GM12865 (cell line): ENCODE measurements around the gene CLCN6.

ENCODE experiments used
- DNase-seq: peaks from one replicate; pipeline ENCODE4 v3.0.0; 2010; ENCODE audit warnings: low read depth
- H3K4me3 ChIP-seq: 2 replicates; pipeline ENCODE4 v1.5.1; 2011; ENCODE audit warnings: mild to moderate bottlenecking, low read depth, low read length, control low read depth
- TF ChIP-seq, protein P1 (sequence below): IDR thresholded peaks from 2 replicates; pipeline ENCODE4 v1.5.1; 2011; ENCODE audit warnings: low read length, control low read depth, low read depth, inconsistent platforms; ENCODE audit not compliant: insufficient read depth; ENCODE audit errors: missing control alignments

Gene CLCN6

DNA sequence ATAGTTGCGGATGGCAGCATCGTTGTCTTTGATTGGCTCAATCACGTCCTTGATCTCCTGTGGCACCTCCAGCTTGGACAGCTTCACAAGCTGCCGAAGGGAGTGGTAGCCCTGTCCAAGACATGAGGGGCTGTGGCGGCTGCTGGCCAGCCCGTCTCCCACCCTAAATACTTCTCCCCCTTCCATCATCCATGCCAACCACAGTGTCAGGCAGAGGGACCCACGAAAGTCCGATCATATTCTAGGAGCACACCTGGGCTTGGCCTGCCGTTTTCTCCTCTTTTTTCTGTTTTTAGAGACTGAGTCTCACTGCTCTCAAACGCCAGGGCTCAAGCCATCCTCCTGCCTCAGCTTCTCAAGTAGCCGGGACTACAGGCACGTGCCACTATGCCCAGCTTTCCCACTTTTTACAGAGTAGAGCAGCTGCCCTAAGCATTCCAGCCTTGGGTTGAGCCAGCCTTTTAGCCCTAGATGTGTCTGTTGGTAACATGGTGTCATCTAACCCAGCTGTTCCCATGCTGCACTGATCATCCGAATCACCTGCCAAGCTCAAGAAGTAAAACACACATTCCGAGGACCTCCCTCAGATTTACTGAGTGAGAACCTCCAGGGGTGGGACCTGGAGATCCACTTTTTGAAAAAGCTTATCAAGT is 10.6 kb upstream of the CLCN6 start:
- no peak overlapping the region for H3K4me3 ChIP-seq
- TF ChIP-seq, protein P1, sequence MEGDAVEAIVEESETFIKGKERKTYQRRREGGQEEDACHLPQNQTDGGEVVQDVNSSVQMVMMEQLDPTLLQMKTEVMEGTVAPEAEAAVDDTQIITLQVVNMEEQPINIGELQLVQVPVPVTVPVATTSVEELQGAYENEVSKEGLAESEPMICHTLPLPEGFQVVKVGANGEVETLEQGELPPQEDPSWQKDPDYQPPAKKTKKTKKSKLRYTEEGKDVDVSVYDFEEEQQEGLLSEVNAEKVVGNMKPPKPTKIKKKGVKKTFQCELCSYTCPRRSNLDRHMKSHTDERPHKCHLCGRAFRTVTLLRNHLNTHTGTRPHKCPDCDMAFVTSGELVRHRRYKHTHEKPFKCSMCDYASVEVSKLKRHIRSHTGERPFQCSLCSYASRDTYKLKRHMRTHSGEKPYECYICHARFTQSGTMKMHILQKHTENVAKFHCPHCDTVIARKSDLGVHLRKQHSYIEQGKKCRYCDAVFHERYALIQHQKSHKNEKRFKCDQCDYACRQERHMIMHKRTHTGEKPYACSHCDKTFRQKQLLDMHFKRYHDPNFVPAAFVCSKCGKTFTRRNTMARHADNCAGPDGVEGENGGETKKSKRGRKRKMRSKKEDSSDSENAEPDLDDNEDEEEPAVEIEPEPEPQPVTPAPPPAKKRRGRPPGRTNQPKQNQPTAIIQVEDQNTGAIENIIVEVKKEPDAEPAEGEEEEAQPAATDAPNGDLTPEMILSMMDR = no peak
- DNase-seq = no peak

DNA sequence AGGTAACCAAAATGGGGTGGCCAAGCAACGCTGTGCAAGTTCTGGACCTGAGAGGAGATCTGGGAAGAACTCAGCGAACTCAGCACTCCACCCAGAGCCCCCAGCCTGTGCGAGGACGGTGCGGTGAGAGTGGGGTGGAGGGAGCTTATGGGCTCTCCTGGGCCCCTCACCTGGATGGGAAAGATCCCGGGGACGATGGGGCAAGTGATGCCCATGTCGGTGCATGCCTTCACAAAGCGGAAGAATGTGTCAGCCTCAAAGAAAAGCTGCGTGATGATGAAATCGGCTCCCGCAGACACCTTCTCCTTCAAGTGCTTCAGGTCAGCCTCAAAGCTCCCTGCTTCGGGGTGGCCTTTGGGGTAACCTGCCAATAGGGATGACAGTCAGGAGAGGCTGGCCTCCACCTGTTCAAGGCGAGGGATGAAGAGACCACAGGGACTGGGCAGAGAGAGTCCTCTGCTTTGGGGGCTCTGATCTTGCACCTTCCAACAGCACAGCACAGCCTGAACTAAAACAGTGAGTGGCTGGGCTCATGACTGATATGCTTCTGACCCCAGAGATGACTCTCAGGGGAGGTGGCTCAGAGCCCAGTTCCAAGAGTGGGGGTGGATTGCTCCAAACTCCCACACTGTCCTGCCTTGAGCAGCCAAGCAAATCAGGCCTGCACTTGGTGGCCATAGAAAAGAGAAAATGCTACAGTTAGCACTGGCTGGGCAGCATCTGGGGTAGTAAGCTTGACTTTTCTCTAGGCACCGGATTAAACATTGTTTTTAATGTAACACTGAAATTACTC is 9.8 kb upstream of the CLCN6 start:
- no peak for DNase-seq
- no peak overlapping the region for H3K4me3 ChIP-seq
- TF ChIP-seq, protein P1 = no peak

DNA sequence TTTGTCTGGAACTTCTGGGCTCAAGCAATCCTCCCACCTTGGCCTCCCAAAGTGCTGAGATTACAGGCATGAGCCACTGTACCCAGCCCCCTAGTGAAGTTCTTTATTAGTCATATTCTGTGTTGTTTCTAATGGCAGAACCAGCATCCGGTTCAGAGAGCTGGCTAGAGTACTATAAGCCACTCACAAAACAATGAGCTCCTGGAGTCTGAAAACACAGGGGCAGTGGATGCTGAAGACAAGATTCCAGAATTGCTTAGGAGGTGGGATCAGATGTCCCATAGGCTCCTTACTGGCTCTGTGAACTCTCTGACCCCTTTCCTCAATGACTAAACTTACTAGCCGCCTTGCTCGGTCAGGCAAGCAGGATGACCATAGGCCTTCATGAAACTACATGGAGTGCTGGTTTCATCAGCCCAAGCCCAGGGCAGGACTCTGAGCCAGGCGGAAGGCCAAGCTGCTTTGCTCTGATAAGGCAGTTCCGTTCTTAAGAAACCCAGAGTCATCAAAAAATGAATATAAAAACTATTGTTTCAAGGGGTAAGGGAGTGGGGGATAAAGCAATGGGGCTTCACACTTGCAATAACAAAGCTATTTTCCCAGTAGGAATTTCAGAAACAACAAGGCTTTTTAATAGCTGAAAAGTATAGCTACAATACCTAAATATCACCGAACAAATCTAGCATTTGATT is 8.3 kb upstream of the CLCN6 start:
- no peak overlapping the region for H3K4me3 ChIP-seq
- DNase-seq = no peak
- TF ChIP-seq, protein P1 = no peak

DNA sequence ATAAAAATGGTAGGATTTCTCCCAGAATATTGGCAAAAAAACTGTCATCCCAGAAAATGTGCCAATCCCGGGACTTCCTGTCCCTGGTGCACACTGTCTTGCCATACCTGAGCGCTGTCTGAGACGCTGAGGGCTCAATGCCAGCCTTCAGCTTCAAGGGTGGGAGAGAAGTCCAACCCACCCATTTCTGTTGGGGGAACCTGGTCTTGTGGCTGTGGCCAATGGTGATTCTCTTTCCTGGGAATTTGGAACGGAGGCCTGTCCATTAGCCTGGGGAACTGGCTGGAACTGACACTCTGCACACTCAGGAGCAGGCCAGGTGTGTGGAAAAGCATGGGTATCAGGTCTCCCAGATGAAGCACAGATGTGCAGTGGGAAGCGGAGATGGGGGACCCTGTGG is 6.9 kb upstream of the CLCN6 start:
- TF ChIP-seq, protein P1 = no peak
- no peak for DNase-seq
- no peak overlapping the region for H3K4me3 ChIP-seq

DNA sequence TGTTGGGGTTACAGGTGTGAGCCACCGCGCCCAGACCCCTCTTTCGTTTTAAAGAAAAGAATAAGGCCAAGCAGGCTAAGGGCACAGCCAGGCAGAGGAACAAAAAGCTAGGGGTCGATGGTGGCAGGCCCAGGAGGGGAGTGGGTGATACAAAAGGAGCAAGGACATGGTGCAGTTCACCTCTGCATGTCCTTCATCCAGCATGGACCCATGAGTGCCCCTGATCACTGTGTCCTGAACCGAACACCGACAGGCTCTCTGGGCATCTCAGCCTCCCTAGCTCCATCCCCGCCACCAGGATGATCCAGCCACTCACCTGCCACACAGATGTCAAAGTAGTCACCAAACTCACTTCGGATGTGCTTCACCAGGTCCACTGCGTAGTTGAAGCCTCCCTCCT is 6.1 kb upstream of the CLCN6 start:
- TF ChIP-seq, protein P1 = no peak

DNA sequence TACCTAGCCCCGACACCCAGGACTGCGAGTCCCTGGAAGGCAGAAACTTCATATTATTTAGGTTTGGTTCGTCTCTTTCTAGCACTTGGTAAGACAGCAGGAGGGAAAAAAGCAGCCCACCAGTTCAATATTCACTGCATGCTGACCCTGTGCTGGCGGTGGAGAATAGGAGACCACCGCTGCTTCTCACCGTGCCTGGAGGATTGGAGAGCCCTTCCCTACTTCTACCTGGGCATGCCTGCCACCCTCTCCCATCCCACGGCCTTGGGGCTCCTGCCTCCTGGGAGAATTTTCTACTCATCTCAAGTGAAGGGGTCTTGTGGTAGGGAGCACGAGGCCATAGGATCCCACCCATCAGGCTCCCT is 5.6 kb upstream of the CLCN6 start:
- H3K4me3 ChIP-seq = no peak overlapping the region
- no peak for DNase-seq
- TF ChIP-seq, protein P1 = no peak

More for the DNA sequence above, 6.1 kb upstream of the CLCN6 start:
- DNase-seq = no peak
- H3K4me3 ChIP-seq = no peak overlapping the region
